Stimulated activated CD4-positive, alpha-beta T cell treated with anti-CD3 and anti-CD28 coated beads, Interleukin-12 subunit alpha, Interleukin-12 subunit beta, amount 100 ng/mL, for 24 hours (primary cell): ENCODE results near the gene ATOSB.

Experiments used
- DNase-seq, 2 experiments: peaks; one replicate each; pipeline ENCODE4 v3.0.0-alpha.2; 2020; ENCODE audit warnings: low read depth in 2 of 2

Gene ATOSB

GRCh38 chr9:35089434-35089833 lies 26.2 kb downstream of the ATOSB start:
- no peak for DNase-seq

DNA sequence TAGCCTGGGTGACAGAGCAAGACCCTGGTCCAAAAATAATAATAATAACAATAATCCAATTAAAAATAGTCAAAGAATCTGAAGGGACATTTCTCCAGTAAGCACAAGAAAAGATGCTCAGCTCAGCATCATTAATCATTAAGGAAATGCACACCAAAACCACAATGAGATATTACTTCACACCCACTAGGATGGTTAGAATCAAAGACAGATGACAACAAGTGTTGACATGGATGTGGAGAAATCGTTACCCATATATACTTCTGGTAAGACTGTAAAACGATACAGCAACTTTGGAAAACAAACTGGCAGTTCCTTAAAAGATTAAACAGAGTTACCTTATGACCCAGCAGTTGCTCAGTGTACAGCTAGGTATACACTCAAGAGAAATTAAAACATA lies 30.6 kb downstream of the ATOSB start:
- no peak for DNase-seq

GRCh38 chr9:35079426-35080341 lies 36.0 kb downstream of the ATOSB start, which contains the start of gene FANCG:
Gene FANCG (minus strand): TSS chr9:35079942. CDS start chr9:35079524, 418 bp downstream.
- DNase-seq, result peak; percentile 75 to 78

- peak in 1 of 2 experiments; percentile 11 for DNase-seq
These were observed 36.6 kb downstream of the ATOSB start for GRCh38 chr9:35079041-35079425.

DNA sequence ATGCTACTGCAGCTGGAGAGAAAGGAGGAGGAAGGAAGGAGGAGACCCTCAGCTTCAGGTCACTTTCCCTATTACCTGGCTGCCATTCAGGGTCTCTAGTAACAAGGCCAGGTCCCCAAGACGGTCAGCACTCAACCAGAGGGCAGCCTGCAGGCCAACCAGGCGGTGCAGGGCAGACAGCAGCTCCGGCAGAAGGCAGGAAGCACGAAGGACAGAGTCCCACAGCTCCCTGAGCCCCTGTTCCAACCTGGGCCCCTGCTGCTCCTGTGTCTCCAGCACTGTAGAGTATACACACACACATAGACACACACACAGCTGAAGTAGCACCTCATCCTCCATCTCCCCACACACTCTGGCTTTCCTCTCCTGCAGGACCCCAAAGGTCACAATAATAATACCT lies 37.6 kb downstream of the ATOSB start:
- DNase-seq, result no peak

GRCh38 chr9:35076848-35077247 lies 38.8 kb downstream of the ATOSB start:
- no peak for DNase-seq

DNA sequence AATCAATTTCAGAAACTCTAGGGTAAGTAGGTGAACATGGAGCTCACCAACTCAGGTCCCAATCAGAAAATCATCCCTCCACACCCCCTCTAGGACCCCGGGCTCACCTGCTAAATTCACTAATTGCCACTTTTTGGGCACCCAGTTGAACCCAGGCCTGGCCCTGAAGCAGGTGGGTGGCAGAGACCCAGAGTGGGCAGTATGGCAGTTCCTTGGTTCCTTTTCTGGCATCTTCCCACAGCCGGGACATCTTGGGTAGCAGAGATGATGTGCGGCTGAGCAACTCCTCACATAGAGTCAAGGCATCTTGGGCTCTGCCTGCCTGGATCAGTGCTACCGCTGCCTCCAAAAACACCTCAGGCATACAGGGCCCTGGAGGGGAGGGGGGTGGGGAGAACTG lies 40.3 kb downstream of the ATOSB start:
- DNase-seq, result no peak

DNA sequence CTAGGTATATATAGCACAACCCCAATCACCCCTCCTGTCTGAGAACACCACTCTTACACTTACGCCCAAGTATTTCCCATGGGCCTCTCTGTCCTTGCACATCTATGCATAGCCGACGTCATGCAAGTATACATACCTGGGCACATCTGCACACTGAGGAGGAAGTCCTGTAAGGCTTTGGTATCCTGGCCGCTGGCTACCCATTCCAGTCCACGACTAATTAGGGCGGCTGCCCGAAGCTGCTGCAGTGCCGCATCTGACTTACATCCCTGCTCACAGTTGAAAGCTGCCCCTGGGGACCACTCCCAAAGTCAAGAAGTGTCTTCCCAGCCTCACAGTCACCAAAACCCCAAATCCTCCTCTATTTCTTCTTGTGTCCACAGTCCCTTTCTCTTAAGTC lies 40.9 kb downstream of the ATOSB start:
- no peak for DNase-seq

DNA sequence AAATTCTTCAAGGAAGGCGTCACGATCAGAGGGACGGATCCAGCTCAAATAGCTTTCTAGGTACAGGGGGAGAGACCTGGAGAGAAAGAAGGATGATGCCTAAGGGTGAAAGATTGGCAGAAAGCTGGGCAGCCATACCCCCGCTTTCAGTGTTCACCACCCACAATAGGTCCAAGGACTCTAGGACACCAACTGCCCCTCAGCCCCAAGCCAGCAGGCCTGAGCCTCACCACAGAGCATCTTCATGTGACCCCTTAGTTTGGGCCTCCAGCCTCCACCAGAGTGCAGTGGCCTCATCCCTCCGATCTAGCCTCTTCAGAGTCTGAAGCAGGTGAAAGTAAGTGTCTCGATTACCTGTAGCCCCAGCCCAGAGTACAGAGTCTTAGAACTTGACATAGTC lies 41.5 kb downstream of the ATOSB start:
- DNase-seq, result no peak

DNA sequence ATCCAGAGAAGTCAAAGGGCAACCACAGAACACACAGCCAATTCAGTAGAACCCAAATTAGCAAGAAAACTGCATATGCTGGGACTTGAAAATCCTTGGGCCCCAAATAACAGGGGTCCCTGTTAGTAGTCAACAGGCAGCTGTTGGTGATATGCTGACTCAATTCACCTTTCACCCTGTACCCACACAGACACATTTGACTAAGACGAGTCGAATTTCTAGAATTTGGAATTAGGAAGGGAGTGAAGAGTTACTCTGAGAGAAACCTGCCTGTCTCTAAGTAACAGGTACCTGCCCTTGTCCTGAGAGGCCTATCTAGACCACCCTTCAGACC lies 42.4 kb downstream of the ATOSB start:
- no peak for DNase-seq

- peak; percentile 95 to 97 for DNase-seq
These were observed 43.0 kb downstream of the ATOSB start, which contains the start of gene VCP for GRCh38 chr9:35072461-35073278. Gene VCP (minus strand): TSS chr9:35072625. CDS start chr9:35072353, 272 bp downstream.

- peak; percentile 59 to 63 for DNase-seq
These were observed 43.7 kb downstream of the ATOSB start for GRCh38 chr9:35071814-35072460.

DNA sequence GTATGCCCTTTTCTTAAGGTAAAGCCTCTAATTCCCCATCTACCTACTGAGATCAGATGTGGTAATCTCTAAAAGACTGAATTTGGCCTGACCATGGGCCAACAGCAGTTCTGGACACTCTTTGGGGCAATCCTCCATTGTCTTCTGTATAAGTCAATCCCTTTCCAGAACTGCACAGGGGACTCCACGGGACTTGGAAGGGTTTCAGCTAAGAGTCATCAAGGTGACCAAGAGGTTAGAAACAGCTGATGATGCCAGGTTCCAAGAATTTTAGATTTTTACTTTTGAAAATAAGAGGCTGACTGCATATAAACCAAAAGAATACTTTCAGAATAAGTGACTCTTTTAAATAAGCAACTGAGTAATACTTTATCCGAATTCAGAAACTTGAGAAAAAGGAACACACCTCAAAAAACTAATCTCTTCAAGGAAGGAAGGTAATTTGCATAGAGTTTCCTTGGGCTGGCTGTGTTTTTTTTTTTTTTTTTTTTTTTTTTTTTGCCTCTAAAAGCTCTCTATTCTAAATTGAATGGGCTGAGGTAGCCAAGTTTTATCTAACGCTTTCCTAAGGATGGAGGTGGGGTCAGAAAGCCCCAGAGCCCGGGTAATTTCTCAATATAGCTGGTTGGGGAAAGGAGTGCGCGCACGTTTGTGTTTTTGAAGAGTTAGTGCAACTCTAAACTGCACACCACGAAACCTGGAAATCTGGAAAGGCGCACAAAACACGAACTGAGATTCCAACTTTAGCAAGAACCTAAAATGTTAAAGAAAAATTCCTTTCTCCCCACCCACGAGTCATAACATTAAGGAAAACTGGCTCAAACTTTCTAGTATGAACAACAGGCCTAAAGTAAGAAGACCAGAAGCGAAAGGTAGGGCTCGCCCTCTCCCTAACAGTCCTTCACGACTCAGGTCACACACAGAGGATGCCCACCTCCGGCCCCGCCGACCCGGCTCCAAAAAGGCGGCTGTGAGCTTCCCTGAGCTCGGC lies 44.5 kb downstream of the ATOSB start:
- no peak for DNase-seq

- DNase-seq, result no peak
These were observed 46.6 kb downstream of the ATOSB start for GRCh38 chr9:35069020-35069419.

DNA sequence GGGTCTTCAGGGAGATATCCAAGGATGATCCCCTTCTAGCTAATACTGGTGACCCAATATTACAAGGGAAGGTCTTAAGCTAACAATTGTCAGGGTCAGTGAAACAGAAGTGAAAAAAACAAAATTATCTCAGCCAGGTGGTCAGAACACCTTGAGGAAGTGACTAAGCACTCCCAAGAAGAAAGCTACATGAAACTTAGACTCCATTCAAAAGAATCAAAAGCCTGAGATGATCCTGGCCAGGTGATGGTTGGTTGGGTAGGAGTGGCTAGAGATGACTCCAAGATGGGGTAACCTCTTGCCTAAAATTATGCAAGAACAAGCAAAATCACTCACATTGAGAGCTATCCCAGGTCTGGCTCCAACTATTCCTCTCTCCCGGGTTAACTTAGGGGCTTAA lies 48.6 kb downstream of the ATOSB start:
- no peak for DNase-seq

GRCh38 chr9:35060548-35061207 lies 55.0 kb downstream of the ATOSB start:
- DNase-seq, result no peak

DNA sequence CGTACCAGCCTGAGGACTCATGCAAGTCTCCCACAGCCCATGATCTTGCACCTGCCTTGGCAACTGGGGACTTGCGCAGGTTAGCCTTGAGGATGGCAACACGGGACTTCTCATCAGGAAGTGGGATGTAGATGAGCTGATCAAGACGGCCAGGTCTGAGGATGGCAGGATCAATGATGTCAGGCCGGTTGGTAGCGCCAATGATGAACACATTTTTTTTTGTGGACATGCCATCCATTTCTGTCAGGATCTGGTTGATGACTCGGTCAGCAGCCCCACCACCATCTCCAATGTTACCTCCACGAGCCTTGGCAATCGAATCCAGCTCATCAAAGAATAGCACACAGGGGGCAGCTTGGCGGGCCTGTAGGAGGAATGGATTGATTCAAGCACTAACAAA lies 56.2 kb downstream of the ATOSB start:
- no peak for DNase-seq

GRCh38 chr9:35057271-35057620 lies 58.4 kb downstream of the ATOSB start:
- DNase-seq, result no peak

DNA sequence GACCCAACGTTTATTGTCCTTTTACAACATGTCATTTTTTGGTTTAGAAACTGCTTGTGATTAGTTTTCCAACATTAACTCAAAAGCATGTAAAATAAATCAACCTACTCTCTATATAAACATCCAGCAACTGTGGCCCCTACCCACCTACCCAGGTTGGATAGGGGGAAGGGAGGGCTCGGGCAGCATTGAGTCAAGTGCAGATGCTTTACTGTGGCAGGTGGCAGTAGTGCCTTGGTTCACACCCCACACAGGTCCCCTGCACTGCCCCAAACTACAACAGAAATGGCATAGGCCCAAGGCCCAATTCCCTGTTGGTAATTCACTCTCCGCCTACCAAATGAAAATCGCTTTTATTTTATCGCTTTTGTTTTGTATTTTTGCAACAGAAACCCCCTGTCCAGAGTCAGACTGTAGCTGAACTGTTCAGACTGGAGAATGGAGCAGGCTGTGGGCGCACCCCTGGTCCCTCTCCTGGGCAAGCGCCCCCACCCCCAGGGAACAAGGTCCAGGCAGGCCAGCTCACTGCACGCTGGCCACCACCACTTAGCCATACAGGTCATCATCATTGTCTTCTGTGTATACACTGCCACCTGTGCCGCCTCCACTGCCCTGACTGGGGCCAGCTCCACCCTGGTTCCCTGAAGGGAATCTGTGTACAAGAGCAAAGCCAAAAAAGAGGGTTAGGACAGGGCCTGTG lies 58.9 kb downstream of the ATOSB start:
- DNase-seq, result no peak
